HepG2 (cell line): ENCODE data around the gene ANTXR1. TPM values are rescaled to one million over a fixed set of nuclear protein-coding genes. Genes with fewer than 3 reads are reported as not detected.

Source experiments
- AFF4 ChIP-seq: sonication (generic); formaldehyde crosslinking; IDR thresholded peaks from 2 replicates; pipeline ENCODE4 v1.4.0; 2020; ENCODE audit warnings: missing genetic modification reagents
- CBX5 ChIP-seq: sonication (generic); formaldehyde crosslinking; IDR thresholded peaks from 2 replicates; pipeline ENCODE4 v1.4.0; 2020; ENCODE audit warnings: missing genetic modification reagents, borderline replicate concordance
- CREM ChIP-seq, 2 experiments: sonication (generic) in 1 of 2; formaldehyde crosslinking in 1 of 2; IDR thresholded peaks; 2 replicates each; pipeline versions ENCODE4 v1.4.0 to v1.6.1; 2016 to 2020; ENCODE audit warnings: antibody characterized with exemption in 1 of 2, mild to moderate bottlenecking in 1 of 2, missing genetic modification reagents in 1 of 2
- GATAD1 ChIP-seq: IDR thresholded peaks from 2 replicates; pipeline ENCODE4 v1.6.1; 2016; ENCODE audit warnings: missing genetic modification reagents, missing compliant biosample characterization
- LCORL ChIP-seq, 2 experiments: fragments of 450-650 bp in 1 of 2; sonication (generic) in 1 of 2; formaldehyde crosslinking in 1 of 2; IDR thresholded peaks; 2 replicates each; pipeline versions ENCODE4 v1.5.0 to v1.6.1; 2017 to 2020; ENCODE audit warnings: antibody characterized with exemption in 1 of 2, missing genetic modification reagents in 1 of 2
- PITX1 ChIP-seq: sonication (generic); formaldehyde crosslinking; IDR thresholded peaks from 2 replicates; pipeline ENCODE4 v1.5.1; 2020; ENCODE audit warnings: mild to moderate bottlenecking, missing genetic modification reagents
- RERE ChIP-seq: IDR thresholded peaks from 2 replicates; pipeline ENCODE4 v1.6.1; 2016; ENCODE audit warnings: low read depth, missing genetic modification reagents, missing compliant biosample characterization
- ZFP1 ChIP-seq: IDR thresholded peaks from 2 replicates; pipeline ENCODE4 v1.6.1; 2016
- ZNF616 ChIP-seq: sonication (generic); formaldehyde crosslinking; IDR thresholded peaks from 2 replicates; pipeline ENCODE4 v1.5.0; 2020; ENCODE audit warnings: low read depth, mild to moderate bottlenecking, missing genetic modification reagents
- ZNF703 ChIP-seq: sonication (generic); formaldehyde crosslinking; IDR thresholded peaks from 2 replicates; pipeline ENCODE4 v1.5.1; 2020; ENCODE audit warnings: missing genetic modification reagents, mild to moderate bottlenecking, moderate library complexity, borderline replicate concordance
- ZNF878 ChIP-seq: sonication (generic); formaldehyde crosslinking; IDR thresholded peaks from 2 replicates; pipeline ENCODE4 v1.8.1; 2023; ENCODE audit warnings: mild to moderate bottlenecking, missing genetic modification reagents, moderate library complexity
- polyA plus RNA-seq, 8 experiments: library from polyadenylated mRNA; depleted of rRNA in 3 of 8; stranded (reverse) in 7 of 8; unstranded in 1 of 8; fragments of >200 nt; fragmentation: Illumina TruSeq in 4 of 8; extraction: Trizol in 4 of 8; gene quantifications; 2 replicates each; pipeline versions ENCODE4 v1.2.1 to v1.2.3, GENCODE V29; 2011 to 2016; ENCODE audit warnings: low read depth in 4 of 8, missing spikeins in 1 of 8, mixed read lengths in 1 of 8; ENCODE audit not compliant: insufficient read depth in 1 of 8
- total RNA-seq, 5 experiments: library from RNA; depleted of rRNA; stranded (reverse); fragments of >200 nt; fragmentation: Illumina TruSeq; extraction: Trizol; gene quantifications; 2 replicates each; pipeline ENCODE4 v1.2.3, GENCODE V29; 2016; ENCODE audit warnings: low read depth in 1 of 5
- TF ChIP-seq, protein P1 (sequence below): sonication (generic); formaldehyde crosslinking; IDR thresholded peaks from 2 replicates; pipeline ENCODE4 v1.5.1; 2020; ENCODE audit warnings: missing genetic modification reagents, mild to moderate bottlenecking, borderline replicate concordance
- TF ChIP-seq, protein P2 (sequence below): IDR thresholded peaks from 2 replicates; pipeline ENCODE4 v1.6.1; 2016

Gene ANTXR1
- total and polyA plus RNA-seq, 2 of the 13 experiments (the other 11 are each of a cell fraction or from before 2014, with no cell fraction given), result 4.5 to 12.7 TPM

DNA sequence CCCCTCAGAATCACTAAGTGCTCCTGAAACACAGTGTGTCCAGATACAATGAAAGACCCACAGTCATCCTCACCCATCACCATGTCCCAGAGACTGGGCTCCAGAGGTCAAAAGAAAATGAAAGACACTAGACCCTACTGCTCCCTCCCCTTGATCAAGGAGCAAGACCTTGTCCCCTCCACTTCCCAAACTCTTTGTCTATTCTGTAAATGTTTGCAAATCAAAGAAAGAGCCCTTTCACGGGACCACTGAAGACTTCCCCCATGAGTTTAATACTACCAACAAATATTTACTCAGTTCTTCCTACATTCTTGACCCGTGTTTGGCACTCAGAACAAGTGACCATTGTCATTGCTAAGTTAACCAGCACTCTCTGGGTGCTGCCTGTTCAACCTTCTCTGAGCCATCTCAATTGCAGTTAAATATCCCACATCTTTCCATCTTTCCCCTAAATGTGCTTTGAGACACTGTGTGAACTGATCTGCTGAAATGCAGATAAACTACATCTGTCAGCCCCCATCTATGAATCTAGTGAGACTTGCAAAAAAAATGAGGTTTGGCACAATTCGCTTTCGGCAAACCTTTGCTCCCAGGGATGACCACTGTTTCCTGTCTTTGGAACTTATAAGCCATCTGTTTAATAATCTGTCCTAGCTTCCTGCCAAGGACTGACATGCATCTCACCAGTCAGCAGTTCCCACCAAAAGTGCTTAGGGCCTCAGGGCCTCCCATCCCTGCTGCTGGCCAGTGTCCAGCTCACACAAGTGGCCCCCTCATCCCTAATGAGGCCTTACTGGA, 203.8 kb downstream of the ANTXR1 start (continued):
- TF ChIP-seq RERE (CRISPR knock-in tag) (peak; percentile 79; the same call in 1 of the 2 replicates), ZNF616 (CRISPR knock-in tag) (no peak), AFF4 (CRISPR knock-in tag) (no peak), PITX1 (CRISPR knock-in tag) (peak; percentile 92), CBX5 (CRISPR knock-in tag) (peak; percentile 63; the same call in 1 of the 2 replicates), LCORL (IDR thresholded peaks at IDR 0.05) (0 out of 2 replicates have a peak, but pooled peaks have one; percentile 6), LCORL (CRISPR knock-in tag; IDR thresholded peaks at IDR 0.05) (peak; percentile 65; the same call in 1 of the 2 replicates), ZNF878 (peak; percentile 82; the same call in 1 of the 2 replicates), ZNF703 (CRISPR knock-in tag) (peak; percentile 63; the same call in 1 of the 2 replicates), CREM (IDR thresholded peaks at IDR 0.05) (peak; percentile 91), CREM (CRISPR knock-in tag; IDR thresholded peaks at IDR 0.05) (no peak), GATAD1 (peak; percentile 36; the same call in 1 of the 2 replicates), ZFP1 (CRISPR knock-in tag) (no peak; the same call in 1 of the 2 replicates)
- TF ChIP-seq, protein P1, sequence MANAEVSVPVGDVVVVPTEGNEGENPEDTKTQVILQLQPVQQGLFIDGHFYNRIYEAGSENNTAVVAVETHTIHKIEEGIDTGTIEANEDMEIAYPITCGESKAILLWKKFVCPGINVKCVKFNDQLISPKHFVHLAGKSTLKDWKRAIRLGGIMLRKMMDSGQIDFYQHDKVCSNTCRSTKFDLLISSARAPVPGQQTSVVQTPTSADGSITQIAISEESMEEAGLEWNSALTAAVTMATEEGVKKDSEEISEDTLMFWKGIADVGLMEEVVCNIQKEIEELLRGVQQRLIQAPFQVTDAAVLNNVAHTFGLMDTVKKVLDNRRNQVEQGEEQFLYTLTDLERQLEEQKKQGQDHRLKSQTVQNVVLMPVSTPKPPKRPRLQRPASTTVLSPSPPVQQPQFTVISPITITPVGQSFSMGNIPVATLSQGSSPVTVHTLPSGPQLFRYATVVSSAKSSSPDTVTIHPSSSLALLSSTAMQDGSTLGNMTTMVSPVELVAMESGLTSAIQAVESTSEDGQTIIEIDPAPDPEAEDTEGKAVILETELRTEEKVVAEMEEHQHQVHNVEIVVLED, result peak; percentile 35; the same call in 1 of the 2 replicates
- TF ChIP-seq, protein P2, sequence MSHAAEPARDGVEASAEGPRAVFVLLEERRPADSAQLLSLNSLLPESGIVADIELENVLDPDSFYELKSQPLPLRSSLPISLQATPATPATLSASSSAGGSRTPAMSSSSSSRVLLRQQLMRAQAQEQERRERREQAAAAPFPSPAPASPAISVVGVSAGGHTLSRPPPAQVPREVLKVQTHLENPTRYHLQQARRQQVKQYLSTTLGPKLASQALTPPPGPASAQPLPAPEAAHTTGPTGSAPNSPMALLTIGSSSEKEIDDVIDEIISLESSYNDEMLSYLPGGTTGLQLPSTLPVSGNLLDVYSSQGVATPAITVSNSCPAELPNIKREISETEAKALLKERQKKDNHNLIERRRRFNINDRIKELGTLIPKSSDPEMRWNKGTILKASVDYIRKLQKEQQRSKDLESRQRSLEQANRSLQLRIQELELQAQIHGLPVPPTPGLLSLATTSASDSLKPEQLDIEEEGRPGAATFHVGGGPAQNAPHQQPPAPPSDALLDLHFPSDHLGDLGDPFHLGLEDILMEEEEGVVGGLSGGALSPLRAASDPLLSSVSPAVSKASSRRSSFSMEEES (CRISPR knock-in tag), result peak; percentile 92
